ENCODE data around the gene TRIM36. TPM values are rescaled to one million over a fixed set of nuclear protein-coding genes. Genes with fewer than 3 reads are reported as not detected.

TRIM36 gene
- total RNA-seq, 1 donor from 2014 or later = 3.7 TPM

- intact Hi-C loops (cut with DNase I) = no loop called here
- Histone ChIP-seq H3K9me3 (no peaks in the 10 kb centered on the region), H3K27me3 (peaks cover 78% of the 10 kb centered on the region), H3K4me1 (peaks cover 15% of the 10 kb centered on the region), H3K36me3 (no peaks in the 10 kb centered on the region), H3K27ac (no peak overlapping the region), H3K4me3 (peak overlapping the region; percentile 46)
- no peak for TF ChIP-seq CTCF (IDR thresholded peaks at IDR 0.05)
- ATAC-seq = peak; percentile 57
- no peak for DNase-seq
Measured at GRCh38 chr5:115179030-115179393, 9.3 kb upstream of the TRIM36 start.

- intact Hi-C loops (cut with DNase I) = no loop called here
- ATAC-seq (no peak), DNase-seq (no peak)
- no peak for TF ChIP-seq CTCF (IDR thresholded peaks at IDR 0.05)
- Histone ChIP-seq H3K9me3 (no peaks in the 10 kb centered on the region), H3K27ac (no peak overlapping the region), H3K4me1 (peaks cover 15% of the 10 kb centered on the region), H3K36me3 (no peaks in the 10 kb centered on the region), H3K4me3 (peak overlapping the region; percentile 64), H3K27me3 (peaks cover 38% of the 10 kb centered on the region)
Measured at GRCh38 chr5:115170929-115171510, 1.3 kb upstream of the TRIM36 start.

GRCh38 chr5:115170134-115170928 is 623 bp upstream of the TRIM36 start:
- Histone ChIP-seq H3K9me3 (no peaks in the 10 kb centered on the region), H3K4me3 (peak overlapping the region; percentile 64), H3K27me3 (peaks cover 39% of the 10 kb centered on the region), H3K27ac (no peak overlapping the region), H3K36me3 (no peaks in the 10 kb centered on the region), H3K4me1 (peaks cover 15% of the 10 kb centered on the region)
- DNase-seq = no peak
- no peak for TF ChIP-seq CTCF (IDR thresholded peaks at IDR 0.05)
- peak; percentile 80 for ATAC-seq
- intact Hi-C loops (cut with DNase I) = no loop called here

- Histone ChIP-seq H3K27ac (peak overlapping the region; percentile 15), H3K4me1 (peaks cover 15% of the 10 kb centered on the region), H3K4me3 (peak overlapping the region; percentile 64), H3K9me3 (no peaks in the 10 kb centered on the region), H3K36me3 (no peaks in the 10 kb centered on the region), H3K27me3 (peaks cover 39% of the 10 kb centered on the region)
- peak; percentile 84 for DNase-seq
- intact Hi-C loops (cut with DNase I) = no loop called here
- TF ChIP-seq CTCF (IDR thresholded peaks at IDR 0.05) = no peak
- ATAC-seq = peak; percentile 12
Measured at GRCh38 chr5:115168829-115169486, 750 bp downstream of the TRIM36 start.

- ATAC-seq (no peak), DNase-seq (no peak)
- peaks cover 15% of the 10 kb centered on the region for H3K4me1 ChIP-seq
- peaks cover 31% of the 10 kb centered on the region for H3K27me3 ChIP-seq
- intact Hi-C loops (cut with DNase I) = no loop called here
- H3K36me3 ChIP-seq = no peaks in the 10 kb centered on the region
- H3K9me3 ChIP-seq = no peaks in the 10 kb centered on the region
- H3K27ac ChIP-seq = no peak overlapping the region
- TF ChIP-seq CTCF (IDR thresholded peaks at IDR 0.05) = no peak
- H3K4me3 ChIP-seq = no peak overlapping the region
Measured at GRCh38 chr5:115166744-115167393, 2.8 kb downstream of the TRIM36 start.
